Mucosa of descending colon (tissue), 3 donors: ENCODE results near the gene PDE4D. TPM values are rescaled to one million over a fixed set of nuclear protein-coding genes. Genes with fewer than 3 reads are reported as not detected.
A peak's percentile ranks its signal among the peaks of the same experiment; 100 is the strongest.

Experiments used
- ATAC-seq: fragments of 200-7000 bp; cut with Tn5 transposase; one replicate; pipeline ENCODE4 v1.9.1; 2020; ENCODE audit warnings: mild to moderate bottlenecking, moderate library complexity
- DNase-seq, 3 donors: peaks; one replicate each; pipeline ENCODE4 v3.0.0-alpha.2; 2020
- H3K36me3 ChIP-seq: fragments of 200-600 bp; one replicate; pipeline ENCODE4 v1.8.0; 2021; ENCODE audit warnings: low read depth, mild to moderate bottlenecking
- H3K4me1 ChIP-seq: fragments of 200-600 bp; one replicate; pipeline ENCODE4 v1.8.0; 2021; ENCODE audit warnings: low read depth, mild to moderate bottlenecking
- H3K4me3 ChIP-seq: fragments of 200-600 bp; one replicate; pipeline ENCODE4 v1.8.0; 2021; ENCODE audit warnings: mild to moderate bottlenecking
- H3K9me3 ChIP-seq: fragments of 200-600 bp; one replicate; pipeline ENCODE4 v1.8.0; 2021; ENCODE audit warnings: mild to moderate bottlenecking
- CTCF ChIP-seq: fragments of 200-600 bp; IDR thresholded peaks from one replicate; pipeline ENCODE4 v1.8.0; 2022; ENCODE audit warnings: antibody characterized with exemption, mild to moderate bottlenecking
- intact Hi-C, 2 donors: fragments of 100-400 bp; cut with DNase I in 1 of 2; cut with micrococcal nuclease in 1 of 2; formaldehyde crosslinking; loops; one replicate each; pipeline versions ENCODE4 v1.11.0 to v1.11.1; 2022; cut with DNase I, micrococcal nuclease
- total RNA-seq, 3 donors: library from RNA; stranded (reverse); fragmentation: NEBNext Ultra II Directional in 2 of 3; extraction: Animal tissue kit (Norgen Biotek cat#: 25700) in 2 of 3; gene quantifications; one replicate each; pipeline versions ENCODE4 v1.2.1 to v1.2.4, GENCODE V29; 2021 to 2023
- donor health status: DM: no; HTN: no; CAD: no; lungs with moderate emphysema.
- donor health status: DM: no; HTN: no; CAD: no.
- donor health status: DM: no; HTN: yes; CAD: no.

PDE4D gene
- total RNA-seq, 3 donors from 2014 or later: 37.9 to 137 (median 100) TPM

GRCh38 chr5:59816654-59817300 is 76.7 kb downstream of the PDE4D start:
- TF ChIP-seq CTCF: no peak
- intact Hi-C loops: loop anchor here in 1 of 2 donors (10.0 kb wide), 1 partner anchor 858 kb away; no protein-coding TSS in a partner anchor
- H3K4me1 ChIP-seq: no peaks in the 10 kb centered on the region
- no peaks in the 10 kb centered on the region for H3K36me3 ChIP-seq
- ATAC-seq (no peak), DNase-seq (no peak)
- no peaks in the 10 kb centered on the region for H3K9me3 ChIP-seq
- H3K4me3 ChIP-seq: no peak overlapping the region

GRCh38 chr5:59814537-59814872 is 79.0 kb downstream of the PDE4D start:
- Histone ChIP-seq H3K36me3 (no peaks in the 10 kb centered on the region), H3K4me1 (peaks cover 3% of the 10 kb centered on the region), H3K9me3 (no peaks in the 10 kb centered on the region), H3K4me3 (no peak overlapping the region)
- ATAC-seq (no peak), DNase-seq (no peak)
- intact Hi-C loops: loop anchor here in 1 of 2 donors (5.0 to 10.0 kb wide), 2 partner anchors 773 to 860 kb away; no protein-coding TSS in a partner anchor
- no peak for TF ChIP-seq CTCF

- Histone ChIP-seq H3K4me3 (no peak overlapping the region), H3K9me3 (no peaks in the 10 kb centered on the region), H3K36me3 (no peaks in the 10 kb centered on the region), H3K4me1 (peaks cover 3% of the 10 kb centered on the region)
- TF ChIP-seq CTCF: peak; percentile 17
- peak in 1 of 3 donors; percentile 76 for DNase-seq
- ATAC-seq: peak; percentile 72
- intact Hi-C loops: loop anchor here in 1 of 2 donors (5.0 to 10.0 kb wide), 2 partner anchors 773 to 861 kb away; no protein-coding TSS in a partner anchor
Observed at GRCh38 chr5:59813761-59814536, 79.6 kb downstream of the PDE4D start.

- peak; percentile 80 for TF ChIP-seq CTCF
- intact Hi-C loops: loop anchor here in 1 of 2 donors (5.0 to 10.0 kb wide), 2 partner anchors 777 to 865 kb away; no protein-coding TSS in a partner anchor
- Histone ChIP-seq H3K4me3 (no peak overlapping the region), H3K4me1 (peaks cover 3% of the 10 kb centered on the region), H3K9me3 (no peaks in the 10 kb centered on the region), H3K36me3 (no peaks in the 10 kb centered on the region)
- ATAC-seq: peak; percentile 79
- DNase-seq: peak; percentile 63 to 77 (median 76)
Observed at GRCh38 chr5:59810041-59810440, 83.5 kb downstream of the PDE4D start.

- Histone ChIP-seq H3K9me3 (no peaks in the 10 kb centered on the region), H3K4me3 (no peak overlapping the region), H3K4me1 (peaks cover 3% of the 10 kb centered on the region), H3K36me3 (no peaks in the 10 kb centered on the region)
- no peak for ATAC-seq
- TF ChIP-seq CTCF: no peak
- no peak for DNase-seq
- intact Hi-C loops: loop anchor here (5.0 to 10.0 kb wide), 2 partner anchors 423 to 859 kb away; no protein-coding TSS in a partner anchor
Observed at GRCh38 chr5:59807806-59808205, 85.7 kb downstream of the PDE4D start.
